ENCODE data around the gene LCE6A.

GRCh38 chr1:152806576-152806975, 36.1 kb upstream of the LCE6A start, which contains the start of gene LCE1C:
- TF ChIP-seq CTCF (IDR thresholded peaks at IDR 0.05; ENCODE audit: poor library complexity), result no peak
- no peak for TF ChIP-seq EZH2 (IDR thresholded peaks at IDR 0.05; ENCODE audit: borderline replicate concordance)
